H1 (cell line): ENCODE measurements around the gene AIPL1. TPM values are rescaled to one million over a fixed set of nuclear protein-coding genes. Genes with fewer than 3 reads are reported as not detected.
A peak's percentile ranks its signal among the peaks of the same experiment; 100 is the strongest.

Experiments used
- CTCF ChIA-PET: fragments of 300-600 bp; sonication (Branson Sonifier 250); formaldehyde crosslinking; loops from one replicate; lab custom pipeline; 2021; ENCODE audit not compliant: partially characterized antibody; lab: Charles Lee
- POLR2A ChIA-PET: fragments of 300-600 bp; sonication (Branson Sonifier 250); formaldehyde crosslinking; loops from one replicate; lab custom pipeline; 2021; ENCODE audit warnings: inconsistent platforms; ENCODE audit not compliant: partially characterized antibody; lab: Charles Lee
- DNase-seq, 2 experiments: peaks; one replicate each; pipeline versions ENCODE4 v3.0.0 to v3.0.0-alpha.2; 2010 to 2022; ENCODE audit warnings: low spot score in 2 of 2, low read depth in 1 of 2, mixed read lengths in 1 of 2
- FAIRE-seq: peaks from 2 replicates; lab custom pipeline; 2011; peaks lifted over from hg19 to GRCh38; lab: Jason Lieb, UNC
- H2AFZ ChIP-seq: 2 replicates; pipeline ENCODE4 v1.8.1; 2012; ENCODE audit warnings: low read length, inconsistent platforms
- H2AK5ac ChIP-seq: 2 replicates; pipeline ENCODE4 v1.6.1; 2013; ENCODE audit warnings: low read depth, low read length
- H2BK120ac ChIP-seq: replicated peaks from 2 replicates; pipeline ENCODE3; 2013; ENCODE audit warnings: low read depth, low read length, inconsistent platforms
- H2BK12ac ChIP-seq: 2 replicates; pipeline ENCODE4 v1.6.1; 2013; ENCODE audit warnings: low read depth, low read length
- H2BK15ac ChIP-seq: 2 replicates; pipeline ENCODE4 v1.6.1; 2013; ENCODE audit warnings: low read length
- H2BK20ac ChIP-seq: 2 replicates; pipeline ENCODE4 v1.6.1; 2013; ENCODE audit warnings: low read length
- H2BK5ac ChIP-seq: 2 replicates; pipeline ENCODE4 v1.6.1; 2013; ENCODE audit warnings: low read depth, low read length
- H3K14ac ChIP-seq: 2 replicates; pipeline ENCODE4 v1.6.1; 2013; ENCODE audit warnings: inconsistent platforms; ENCODE audit not compliant: insufficient read length
- H3K18ac ChIP-seq: 2 replicates; pipeline ENCODE4 v1.6.1; 2013; ENCODE audit warnings: low read length; ENCODE audit errors: extremely low read depth
- H3K23ac ChIP-seq: 2 replicates; pipeline ENCODE4 v1.6.1; 2013; ENCODE audit warnings: inconsistent platforms; ENCODE audit not compliant: insufficient read length
- H3K23me2 ChIP-seq: 2 replicates; pipeline ENCODE4 v1.6.1; 2013; ENCODE audit warnings: low read depth, low read length
- H3K27ac ChIP-seq: 2 replicates; pipeline ENCODE4 v1.6.1; 2011; ENCODE audit warnings: low read depth, low read length, inconsistent platforms
- H3K27me3 ChIP-seq, 4 experiments: replicated peaks in 1 of 4; 1 replicate in 1 of 4; 2 replicates in 3 of 4; pipeline versions ENCODE4 v1.6.1 to v1.8.1; 2011 to 2013; ENCODE audit warnings: low read length in 3 of 4, mild to moderate bottlenecking in 3 of 4, inconsistent platforms in 2 of 4, mixed read lengths in 2 of 4, moderate library complexity in 1 of 4; ENCODE audit not compliant: control insufficient read depth in 3 of 4, insufficient read depth in 3 of 4; ENCODE audit errors: extremely low read depth in 1 of 4
- H3K36me3 ChIP-seq, 4 experiments: 2 replicates each; pipeline versions ENCODE4 v1.6.1 to v1.8.1; 2011 to 2013; ENCODE audit warnings: mild to moderate bottlenecking in 4 of 4, low read length in 3 of 4, moderate library complexity in 2 of 4, control low read depth in 1 of 4, inconsistent platforms in 1 of 4; ENCODE audit not compliant: insufficient read depth in 4 of 4, control insufficient read depth in 2 of 4
- H3K4ac ChIP-seq: replicated peaks from 2 replicates; pipeline ENCODE3; 2013; ENCODE audit warnings: low read length, low read depth, mixed read lengths, inconsistent platforms; ENCODE audit not compliant: insufficient read length
- H3K4me1 ChIP-seq, 4 experiments: replicated peaks in 1 of 4; 1 replicate in 1 of 4; 2 replicates in 3 of 4; pipeline versions ENCODE4 v1.6.1 to v1.8.1; 2011 to 2013; ENCODE audit warnings: low read length in 3 of 4, inconsistent platforms in 2 of 4, mixed read lengths in 1 of 4; ENCODE audit not compliant: insufficient read depth in 4 of 4, control insufficient read depth in 3 of 4
- H3K4me2 ChIP-seq, 2 experiments: 2 replicates each; pipeline versions ENCODE4 v1.6.1 to v1.8.1; 2011 to 2013; ENCODE audit warnings: low read depth in 2 of 2, low read length in 2 of 2, control low read depth in 1 of 2, inconsistent platforms in 1 of 2, mild to moderate bottlenecking in 1 of 2; ENCODE audit not compliant: insufficient read depth in 1 of 2
- H3K4me3 ChIP-seq, 4 experiments: fragments of 200-600, 300-600 bp in 1 of 4; sonication (generic), shearing (Covaris generic), sonication (Bioruptor Twin) in 1 of 4; 2 replicates each; pipeline versions ENCODE4 v1.5.1 to v1.8.1; 2011 to 2016; ENCODE audit warnings: low read length in 4 of 4, low read depth in 3 of 4, control low read depth in 2 of 4, inconsistent platforms in 2 of 4, mild to moderate bottlenecking in 2 of 4, mixed read lengths in 1 of 4, moderate library complexity in 1 of 4; ENCODE audit not compliant: insufficient read depth in 2 of 4; ENCODE audit errors: extremely low read depth in 1 of 4
- H3K56ac ChIP-seq: replicated peaks from 2 replicates; pipeline ENCODE3; 2013; ENCODE audit warnings: low read depth, mild to moderate bottlenecking, mixed read lengths, low read length, inconsistent platforms; ENCODE audit not compliant: insufficient read length
- H3K79me1 ChIP-seq: 2 replicates; pipeline ENCODE4 v1.6.1; 2013; ENCODE audit warnings: low read depth, low read length, control low read depth
- H3K79me2 ChIP-seq, 2 experiments: 2 replicates each; pipeline versions ENCODE4 v1.6.1 to v1.8.1; 2012 to 2013; ENCODE audit warnings: low read length in 2 of 2, mild to moderate bottlenecking in 2 of 2, inconsistent platforms in 1 of 2; ENCODE audit not compliant: insufficient read depth in 2 of 2, control insufficient read depth in 1 of 2
- H3K9ac ChIP-seq, 4 experiments: replicated peaks in 1 of 4; 1 replicate in 1 of 4; 2 replicates in 3 of 4; pipeline versions ENCODE4 v1.6.1 to v1.8.1; 2011 to 2013; ENCODE audit warnings: low read depth in 3 of 4, low read length in 3 of 4, control low read depth in 2 of 4, mild to moderate bottlenecking in 2 of 4, moderate library complexity in 2 of 4, inconsistent platforms in 1 of 4; ENCODE audit errors: extremely low read depth in 1 of 4
- H3K9me3 ChIP-seq, 2 experiments: 2 replicates each; pipeline versions ENCODE4 v1.6.1 to v1.8.1; 2012 to 2013; ENCODE audit warnings: mild to moderate bottlenecking in 2 of 2, moderate library complexity in 2 of 2, control low read depth in 1 of 2, inconsistent platforms in 1 of 2, low read depth in 1 of 2, low read length in 1 of 2, mixed read lengths in 1 of 2; ENCODE audit not compliant: insufficient read depth in 2 of 2
- H4K20me1 ChIP-seq, 2 experiments: replicated peaks in 1 of 2; 2 replicates each; pipeline versions ENCODE3 to v1.8.1; 2011 to 2013; ENCODE audit warnings: inconsistent platforms in 2 of 2, low read length in 2 of 2, mild to moderate bottlenecking in 1 of 2; ENCODE audit not compliant: insufficient read depth in 2 of 2, control insufficient read depth in 1 of 2
- H4K5ac ChIP-seq: 2 replicates; pipeline ENCODE4 v1.6.1; 2013; ENCODE audit warnings: low read length, low read depth, mixed read lengths, inconsistent platforms; ENCODE audit not compliant: insufficient read length
- H4K8ac ChIP-seq: 2 replicates; pipeline ENCODE4 v1.8.0; 2013; ENCODE audit warnings: mild to moderate bottlenecking, moderate library complexity, low read length, inconsistent platforms; ENCODE audit not compliant: insufficient read depth; ENCODE audit errors: extremely low read depth
- H4K91ac ChIP-seq: replicated peaks from 2 replicates; pipeline ENCODE3; 2013; ENCODE audit warnings: low read length, mixed read lengths, inconsistent platforms; ENCODE audit not compliant: insufficient read length
- ASH2L ChIP-seq: fragments of 200-600, 300-600 bp; sonication (generic); IDR thresholded peaks from one replicate; pipeline ENCODE4 v1.7.1; 2017; ENCODE audit warnings: low read length
- EZH2 ChIP-seq: fragments of 200-600 bp; sonication (generic); IDR thresholded peaks from 2 replicates; pipeline ENCODE4 v1.7.1; 2012; ENCODE audit warnings: low read depth, mild to moderate bottlenecking, moderate library complexity, low read length, inconsistent platforms; ENCODE audit not compliant: severe bottlenecking
- SP1 ChIP-seq: IDR thresholded peaks from 2 replicates; pipeline ENCODE4 v1.6.1; 2011; ENCODE audit warnings: low read depth, low read length
- YY1 ChIP-seq: IDR thresholded peaks from 2 replicates; pipeline ENCODE4 v1.6.1; 2011; ENCODE audit warnings: low read depth, mild to moderate bottlenecking, low read length
- WGBS, 2 experiments: shearing (Covaris generic) in 1 of 2; methylation state at CpG; one replicate each; pipeline versions ENCODE4 v1.1.6 to v1.1.7; 2013 to 2015; ENCODE audit warnings: low lambda C conversion rate in 2 of 2, mixed read lengths in 2 of 2, inconsistent platforms in 1 of 2, low coverage in 1 of 2, missing lambda C conversion rate in 1 of 2; ENCODE audit not compliant: insufficient replicate concordance in 2 of 2, insufficient coverage in 1 of 2, insufficient read length in 1 of 2; ENCODE audit errors: extremely low coverage in 1 of 2, missing lambda C conversion rate in 1 of 2; 5-methylcytosine and 5-hydroxymethylcytosine counted together
- polyA plus RNA-seq, 7 experiments: library from polyadenylated mRNA; depleted of rRNA in 3 of 7; stranded (reverse) in 5 of 7; unstranded in 2 of 7; fragments of >200 nt in 5 of 7; fragments of 200-250 nt in 2 of 7; gene quantifications; 1 replicate in 5 of 7; 2 replicates in 1 of 7; 4 replicates in 1 of 7; pipeline versions ENCODE4 v1.2.1 to v1.2.3, GENCODE V29; 2011 to 2013; ENCODE audit warnings: missing spikeins in 2 of 7, mixed read lengths in 2 of 7
- total RNA-seq: library from RNA; stranded (reverse); fragmentation: NEBNext Ultra II Directional; extraction: Animal tissue kit (Norgen Biotek cat#: 25700); gene quantifications from 2 replicates; pipeline ENCODE4 v1.2.1, GENCODE V29; 2021

The AIPL1 gene
- total and polyA plus RNA-seq, 2 of the 8 experiments (the other 6 are each of a cell fraction or from before 2014, with no cell fraction given), result 0.56 to 0.71 TPM

DNA sequence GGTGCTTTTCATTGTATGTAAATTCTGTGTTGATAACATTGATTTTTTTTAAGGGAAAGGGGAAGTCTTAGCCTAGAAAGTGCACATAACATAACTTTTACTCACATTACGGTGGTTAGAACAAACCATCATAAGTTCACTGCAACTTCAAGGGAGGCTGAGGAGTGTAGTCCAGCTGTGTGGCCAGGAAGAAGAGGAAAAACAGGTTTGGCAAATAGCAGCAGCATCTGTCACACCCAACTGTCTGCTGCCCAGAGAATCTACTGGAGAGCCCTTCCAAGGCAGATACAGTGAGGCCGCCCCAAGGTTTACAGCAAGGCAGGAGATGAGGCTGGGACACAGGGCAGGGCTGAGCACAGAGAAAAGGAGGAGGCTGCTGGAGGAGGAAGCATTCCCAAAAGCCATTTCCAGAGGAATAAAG lies 60.6 kb downstream of the AIPL1 start:
- 48% methylated on average over 2 of the region's 2 CpGs; no CpG with 5 or more reads in 1 of the 2 experiments for WGBS, 2 experiments
- H3K4me3 ChIP-seq, result peak overlapping the region in 3 of 4 experiments; percentile 19 to 49 (median 29); a peak in 4 of 8 replicates

More for the DNA sequence above, 60.6 kb downstream of the AIPL1 start:
- no peak overlapping the region for H3K23ac ChIP-seq
- H3K14ac ChIP-seq, result no peak overlapping the region
- no peaks in the 10 kb centered on the region for H4K20me1 ChIP-seq
- no peaks in the 10 kb centered on the region for H3K79me1 ChIP-seq
- no peak overlapping the region for H4K5ac ChIP-seq
- ChIA-PET CTCF (interaction anchor here (0.8 to 1.5 kb wide), 2 partner anchors 37 to 88 kb away, joined by 3 read pairs; no protein-coding TSS in a partner anchor), POLR2A (interaction anchor here (0.6 kb wide), 1 partner anchor 183 kb away, joined by 3 read pairs; no protein-coding TSS in a partner anchor)
- DNase-seq, result no peak
- peaks cover 3% of the 10 kb centered on the region for H3K23me2 ChIP-seq
- H3K27ac ChIP-seq, result no peak overlapping the region
- H2BK15ac ChIP-seq, result no peak overlapping the region
- no peak overlapping the region for H2AK5ac ChIP-seq
- peak overlapping the region; percentile 49 to 66 for H3K4me2 ChIP-seq
- no peak overlapping the region for H4K91ac ChIP-seq
- H2AFZ ChIP-seq, result peak overlapping the region; percentile 82
- no peak for TF ChIP-seq EZH2
- peak; percentile 72; the same call in 1 of the 2 replicates for TF ChIP-seq SP1
- peak; percentile 26 for TF ChIP-seq ASH2L
- TF ChIP-seq YY1, result no peak
- TF ChIP-seq, all 59 proteins: peak for 2
- Histone ChIP-seq H2BK20ac (no peak overlapping the region), H2BK12ac (0 out of 2 replicates have a peak overlapping the region, but pooled peaks have one; percentile 19), H2BK120ac (no peak overlapping the region), H4K8ac (no peak overlapping the region), H2BK5ac (no peak overlapping the region), H3K56ac (no peak overlapping the region), H3K4me1 (peaks cover 3 to 14% (median 7%) of the 10 kb centered on the region in 4 experiments; a peak in 5 of 7 replicates), H3K4ac (no peak overlapping the region), H3K79me2 (no peaks in the 10 kb centered on the region), H3K9me3 (no peaks in the 10 kb centered on the region; a peak in 2 of 4 replicates), H3K9ac (no peak overlapping the region), H3K36me3 (no peaks in the 10 kb centered on the region), H3K18ac (no peak overlapping the region), H3K27me3 (no peaks in the 10 kb centered on the region)
- FAIRE-seq, result no peak
